ENCODE measurements around the gene C14orf119.
A peak's percentile ranks its signal among the peaks of the same experiment; 100 is the strongest.

C14orf119 gene

GRCh38 chr14:23095196-23096108 lies at the start of gene C14orf119:
TSS of gene C14orf119 (plus strand) at chr14:23095505. CDS start at chr14:23097659, 2,154 bp downstream.
- TF ChIP-seq, protein P1, sequence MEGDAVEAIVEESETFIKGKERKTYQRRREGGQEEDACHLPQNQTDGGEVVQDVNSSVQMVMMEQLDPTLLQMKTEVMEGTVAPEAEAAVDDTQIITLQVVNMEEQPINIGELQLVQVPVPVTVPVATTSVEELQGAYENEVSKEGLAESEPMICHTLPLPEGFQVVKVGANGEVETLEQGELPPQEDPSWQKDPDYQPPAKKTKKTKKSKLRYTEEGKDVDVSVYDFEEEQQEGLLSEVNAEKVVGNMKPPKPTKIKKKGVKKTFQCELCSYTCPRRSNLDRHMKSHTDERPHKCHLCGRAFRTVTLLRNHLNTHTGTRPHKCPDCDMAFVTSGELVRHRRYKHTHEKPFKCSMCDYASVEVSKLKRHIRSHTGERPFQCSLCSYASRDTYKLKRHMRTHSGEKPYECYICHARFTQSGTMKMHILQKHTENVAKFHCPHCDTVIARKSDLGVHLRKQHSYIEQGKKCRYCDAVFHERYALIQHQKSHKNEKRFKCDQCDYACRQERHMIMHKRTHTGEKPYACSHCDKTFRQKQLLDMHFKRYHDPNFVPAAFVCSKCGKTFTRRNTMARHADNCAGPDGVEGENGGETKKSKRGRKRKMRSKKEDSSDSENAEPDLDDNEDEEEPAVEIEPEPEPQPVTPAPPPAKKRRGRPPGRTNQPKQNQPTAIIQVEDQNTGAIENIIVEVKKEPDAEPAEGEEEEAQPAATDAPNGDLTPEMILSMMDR (IDR thresholded peaks at IDR 0.05; ENCODE audit: low read length), result no peak
- TF ChIP-seq EZH2 (IDR thresholded peaks at IDR 0.05; ENCODE audit: borderline replicate concordance, low read length), result no peak
- Histone ChIP-seq H3K36me3 (ENCODE audit: insufficient read depth, low read length) (peaks cover 59% of the 10 kb centered on the region), H2AFZ (ENCODE audit: low read length) (no peak within 1 kb of the TSS), H3K9ac (ENCODE audit: low read length) (peak within 1 kb of the TSS; percentile 83), H3F3A (ENCODE audit: insufficient read depth, low read length) (no peaks in the 10 kb centered on the region), H3K4me2 (ENCODE audit: low read length) (peak within 1 kb of the TSS; percentile 93), H3K79me2 (ENCODE audit: insufficient read depth, low read length) (peaks cover 30% of the 10 kb centered on the region), H4K20me1 (ENCODE audit: insufficient read depth, low read length) (no peaks in the 10 kb centered on the region), H3K27me3 (ENCODE audit: insufficient read depth, low read length) (no peaks in the 10 kb centered on the region), H3K4me3 (ENCODE audit: low read depth, low read length, poor library complexity, severe bottlenecking) (peak within 1 kb of the TSS; percentile 73), H3K4me1 (ENCODE audit: insufficient read depth, low read length, severe bottlenecking) (peaks cover 25% of the 10 kb centered on the region), H3K9me3 (ENCODE audit: low read length) (no peaks in the 10 kb centered on the region), H3K27ac (ENCODE audit: low read depth, low read length, poor library complexity, severe bottlenecking) (peak within 1 kb of the TSS; percentile 77), H3K9me2 (ENCODE audit: low read depth, low read length) (no peaks in the 10 kb centered on the region)

DNA sequence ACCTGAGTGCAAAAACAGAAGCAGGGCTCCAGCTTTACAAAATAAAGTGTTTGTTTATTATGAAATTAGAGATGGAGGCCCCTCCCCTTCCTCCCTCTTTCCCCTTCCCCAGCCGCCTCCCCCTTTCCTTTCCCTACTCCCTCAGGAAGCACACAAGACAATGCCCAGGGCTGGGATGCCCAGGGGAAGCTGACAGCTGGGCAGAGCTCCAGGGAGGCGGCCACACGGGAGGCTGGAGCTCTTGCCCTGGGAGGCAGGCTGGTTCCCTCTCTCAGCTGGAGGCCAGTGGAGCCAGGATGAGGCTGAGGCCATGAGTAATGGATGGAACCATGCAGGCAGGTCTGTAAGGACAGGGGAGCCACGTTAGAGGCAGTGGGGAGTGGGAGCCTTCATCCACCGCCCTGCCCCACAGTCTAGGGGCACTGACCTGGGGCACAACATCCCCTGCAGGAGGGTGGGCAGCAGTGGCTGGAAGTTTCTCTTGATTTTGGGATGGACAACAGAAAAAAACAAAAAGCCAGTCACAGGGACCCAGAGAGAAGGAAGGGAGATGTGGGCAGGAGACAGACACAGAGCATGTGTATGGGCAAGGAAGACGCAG lies 48.2 kb upstream of the C14orf119 start:
- Histone ChIP-seq H3F3A (ENCODE audit: insufficient read depth, low read length) (no peaks in the 10 kb centered on the region), H4K20me1 (ENCODE audit: insufficient read depth, low read length) (no peaks in the 10 kb centered on the region), H3K27me3 (ENCODE audit: insufficient read depth, low read length) (peaks cover 7% of the 10 kb centered on the region; the same call in 1 of the 2 replicates), H3K9me2 (ENCODE audit: low read depth, low read length) (no peaks in the 10 kb centered on the region), H3K9me3 (ENCODE audit: low read length) (no peaks in the 10 kb centered on the region), H3K4me3 (ENCODE audit: low read depth, low read length, poor library complexity, severe bottlenecking) (no peak overlapping the region), H3K27ac (ENCODE audit: low read depth, low read length, poor library complexity, severe bottlenecking) (no peak overlapping the region), H3K4me1 (ENCODE audit: insufficient read depth, low read length, severe bottlenecking) (no peaks in the 10 kb centered on the region), H3K79me2 (ENCODE audit: insufficient read depth, low read length) (no peaks in the 10 kb centered on the region), H3K4me2 (ENCODE audit: low read length) (no peak overlapping the region), H3K36me3 (ENCODE audit: insufficient read depth, low read length) (no peaks in the 10 kb centered on the region), H3K9ac (ENCODE audit: low read length) (no peak overlapping the region), H2AFZ (ENCODE audit: low read length) (no peak overlapping the region)
- no peak for TF ChIP-seq EZH2 (IDR thresholded peaks at IDR 0.05; ENCODE audit: borderline replicate concordance, low read length)
- TF ChIP-seq, protein P1 (IDR thresholded peaks at IDR 0.05; ENCODE audit: low read length), result no peak

DNA sequence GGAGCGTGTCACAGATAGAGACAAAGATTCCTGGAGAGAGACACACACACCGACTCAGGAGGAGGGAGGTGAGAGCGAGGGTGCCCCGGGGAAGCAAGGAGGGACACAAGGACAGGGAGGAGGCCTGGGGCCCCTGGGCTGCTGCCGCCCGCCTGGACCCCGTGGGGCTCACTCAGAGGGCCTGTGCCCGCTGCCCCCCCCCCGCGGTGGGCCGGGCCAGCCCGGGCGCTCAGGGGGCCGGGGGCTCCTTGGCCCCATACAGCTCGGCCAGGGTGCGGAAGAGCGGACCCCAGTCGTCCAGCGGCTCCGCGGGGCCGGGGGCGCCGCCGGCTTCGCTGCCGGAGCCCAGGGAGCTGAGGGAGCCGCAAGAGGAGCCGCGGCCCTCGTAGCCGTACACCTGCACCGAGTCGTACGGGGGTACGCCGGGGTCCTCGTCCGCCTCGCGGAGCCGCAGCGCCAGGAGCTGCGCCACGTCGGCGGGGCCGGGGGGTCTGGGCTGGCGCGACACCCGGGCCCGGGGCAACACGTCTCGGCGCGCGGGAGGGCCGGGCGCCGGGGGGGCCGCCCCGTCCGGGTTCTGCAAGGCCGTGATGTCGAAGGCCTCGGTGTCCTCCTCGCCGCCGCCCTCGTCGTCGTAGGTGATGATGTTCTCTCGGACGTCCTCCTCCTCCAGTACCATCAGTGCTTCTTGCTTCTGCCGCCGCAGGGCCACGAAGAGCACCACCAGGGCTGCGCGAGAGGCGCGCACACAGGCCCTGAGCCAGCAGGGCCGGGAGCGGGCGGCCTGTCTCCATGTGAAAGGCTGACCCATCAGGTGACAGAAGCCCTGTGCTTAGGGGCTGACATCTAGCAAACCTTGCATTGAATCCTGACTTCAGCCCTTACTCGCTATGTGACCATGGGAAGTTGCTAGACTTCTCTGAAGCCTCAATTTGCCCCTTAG lies 47.3 kb upstream of the C14orf119 start:
- Histone ChIP-seq H3K4me2 (ENCODE audit: low read length) (no peak overlapping the region), H4K20me1 (ENCODE audit: insufficient read depth, low read length) (no peaks in the 10 kb centered on the region), H3K27ac (ENCODE audit: low read depth, low read length, poor library complexity, severe bottlenecking) (no peak overlapping the region), H3K36me3 (ENCODE audit: insufficient read depth, low read length) (no peaks in the 10 kb centered on the region), H3K9me2 (ENCODE audit: low read depth, low read length) (no peaks in the 10 kb centered on the region), H3K79me2 (ENCODE audit: insufficient read depth, low read length) (no peaks in the 10 kb centered on the region), H3K9me3 (ENCODE audit: low read length) (no peaks in the 10 kb centered on the region), H3K9ac (ENCODE audit: low read length) (no peak overlapping the region), H3F3A (ENCODE audit: insufficient read depth, low read length) (no peaks in the 10 kb centered on the region), H3K4me1 (ENCODE audit: insufficient read depth, low read length, severe bottlenecking) (no peaks in the 10 kb centered on the region), H2AFZ (ENCODE audit: low read length) (no peak overlapping the region), H3K27me3 (ENCODE audit: insufficient read depth, low read length) (0 out of 2 replicates have a peak, but pooled peaks cover 7% of the 10 kb centered on the region), H3K4me3 (ENCODE audit: low read depth, low read length, poor library complexity, severe bottlenecking) (no peak overlapping the region)
- TF ChIP-seq EZH2 (IDR thresholded peaks at IDR 0.05; ENCODE audit: borderline replicate concordance, low read length), result no peak
- TF ChIP-seq, protein P1 (IDR thresholded peaks at IDR 0.05; ENCODE audit: low read length), result no peak
